NCI-H2227 (cell line): ENCODE data around the gene ESPN.
"Not testable (repeated sequence)": the region's sequence is repeated elsewhere in the genome, so short reads cannot be mapped to it uniquely, and the experiment has no call there.

ENCODE experiments used
- DNase-seq: peaks from one replicate; lab custom pipeline; 2025; ENCODE audit not compliant: unreplicated experiment; lab: John Stamatoyannopoulos, UW

The ESPN gene, protein sequence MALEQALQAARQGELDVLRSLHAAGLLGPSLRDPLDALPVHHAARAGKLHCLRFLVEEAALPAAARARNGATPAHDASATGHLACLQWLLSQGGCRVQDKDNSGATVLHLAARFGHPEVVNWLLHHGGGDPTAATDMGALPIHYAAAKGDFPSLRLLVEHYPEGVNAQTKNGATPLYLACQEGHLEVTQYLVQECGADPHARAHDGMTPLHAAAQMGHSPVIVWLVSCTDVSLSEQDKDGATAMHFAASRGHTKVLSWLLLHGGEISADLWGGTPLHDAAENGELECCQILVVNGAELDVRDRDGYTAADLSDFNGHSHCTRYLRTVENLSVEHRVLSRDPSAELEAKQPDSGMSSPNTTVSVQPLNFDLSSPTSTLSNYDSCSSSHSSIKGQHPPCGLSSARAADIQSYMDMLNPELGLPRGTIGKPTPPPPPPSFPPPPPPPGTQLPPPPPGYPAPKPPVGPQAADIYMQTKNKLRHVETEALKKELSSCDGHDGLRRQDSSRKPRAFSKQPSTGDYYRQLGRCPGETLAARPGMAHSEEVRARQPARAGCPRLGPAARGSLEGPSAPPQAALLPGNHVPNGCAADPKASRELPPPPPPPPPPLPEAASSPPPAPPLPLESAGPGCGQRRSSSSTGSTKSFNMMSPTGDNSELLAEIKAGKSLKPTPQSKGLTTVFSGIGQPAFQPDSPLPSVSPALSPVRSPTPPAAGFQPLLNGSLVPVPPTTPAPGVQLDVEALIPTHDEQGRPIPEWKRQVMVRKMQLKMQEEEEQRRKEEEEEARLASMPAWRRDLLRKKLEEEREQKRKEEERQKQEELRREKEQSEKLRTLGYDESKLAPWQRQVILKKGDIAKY

DNA sequence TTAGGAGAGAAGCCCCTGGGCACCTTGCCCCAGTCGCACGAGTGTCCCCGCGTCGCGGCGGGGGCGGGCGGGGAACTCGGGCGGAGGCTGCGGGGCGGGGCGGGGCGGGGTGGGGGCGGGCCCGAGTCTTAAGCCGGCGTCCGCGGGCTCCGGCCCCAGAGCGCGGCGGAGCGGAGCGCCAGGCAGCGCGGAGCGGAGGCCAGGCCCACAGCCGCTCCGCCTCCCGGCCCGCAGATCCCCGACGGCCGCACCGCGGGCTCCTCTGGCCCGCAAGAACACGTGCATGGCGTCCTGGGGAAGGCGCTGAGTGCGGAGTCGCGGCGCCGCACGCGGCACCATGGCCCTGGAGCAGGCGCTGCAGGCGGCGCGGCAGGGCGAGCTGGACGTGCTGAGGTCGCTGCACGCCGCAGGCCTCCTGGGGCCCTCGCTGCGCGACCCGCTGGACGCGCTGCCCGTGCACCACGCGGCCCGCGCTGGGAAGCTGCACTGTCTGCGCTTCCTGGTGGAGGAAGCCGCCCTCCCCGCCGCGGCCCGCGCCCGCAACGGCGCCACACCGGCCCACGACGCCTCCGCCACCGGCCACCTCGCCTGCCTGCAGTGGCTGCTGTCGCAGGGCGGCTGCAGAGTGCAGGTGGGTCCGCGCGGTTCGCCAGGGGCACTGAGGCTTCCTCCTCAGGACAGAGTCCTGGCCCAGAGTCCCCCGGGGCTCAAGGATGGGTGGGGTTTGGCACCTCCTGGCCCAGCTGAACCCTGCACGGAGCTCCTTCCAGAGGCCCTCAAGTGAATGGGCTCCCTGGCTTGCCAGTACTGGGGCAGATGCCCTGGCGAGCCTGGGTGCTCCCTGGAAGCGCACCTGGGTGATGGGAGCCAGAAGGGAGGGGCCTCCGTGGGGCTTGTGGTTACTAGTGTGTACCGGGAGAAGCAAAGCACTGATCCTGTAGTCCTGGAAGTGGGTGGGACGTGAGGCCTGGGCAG, at the start of gene ESPN:
Gene ESPN (plus strand): TSS at position 158 of the 975 bp plus-strand sequence. CDS start 180 bp downstream, at position 338.
- DNase-seq: peak; percentile 61

DNA sequence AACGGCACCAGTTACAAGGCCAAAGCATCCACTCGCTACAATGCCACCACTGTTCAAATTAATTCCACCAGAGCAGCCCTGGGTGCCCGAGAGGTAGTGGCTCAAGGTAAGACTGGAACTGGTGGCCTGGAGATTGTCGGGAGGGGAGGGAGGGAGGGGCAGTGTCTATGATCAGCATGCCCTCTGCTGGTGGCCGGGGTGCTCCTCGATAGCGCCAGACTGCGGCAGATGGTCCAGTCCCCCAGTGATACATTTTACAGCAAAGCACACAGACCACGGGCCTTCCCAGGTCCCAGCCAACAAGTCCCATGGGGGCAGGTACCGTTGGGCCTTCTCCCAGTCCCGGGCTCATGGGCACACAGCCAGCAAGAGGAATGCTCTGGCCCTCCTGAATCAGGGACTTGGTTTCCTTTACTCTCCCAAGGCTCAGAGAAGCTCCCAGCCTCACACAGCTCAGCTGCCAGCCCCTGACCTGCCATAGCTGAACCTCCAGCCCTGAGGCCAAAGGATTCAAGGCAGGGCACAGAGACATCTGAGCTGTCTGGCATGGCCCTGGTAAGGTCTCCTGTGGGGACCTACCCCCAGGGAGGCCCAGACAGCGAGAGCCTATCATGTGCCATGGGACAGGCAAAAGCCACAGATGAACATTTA, 46.4 kb upstream of the ESPN start:
- no peak for DNase-seq

DNA sequence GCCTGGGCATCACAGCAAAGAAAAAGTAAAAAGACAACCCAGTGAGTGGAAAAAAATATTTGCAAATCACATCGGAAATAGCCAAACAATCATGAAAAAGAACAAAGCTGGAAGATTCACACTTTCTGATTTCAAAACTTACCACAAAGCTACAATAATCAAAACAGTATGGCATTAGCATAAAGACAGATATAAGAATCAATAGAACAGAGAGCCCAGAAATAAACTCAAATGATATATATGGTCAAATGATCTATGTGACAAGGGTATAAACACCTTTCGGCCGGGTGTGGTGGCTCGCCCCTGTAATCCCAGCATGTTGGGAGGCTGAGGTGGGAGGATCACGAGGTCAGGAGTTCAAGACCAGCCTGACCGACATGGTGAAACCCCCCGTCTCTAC, 44.5 kb upstream of the ESPN start:
- no peak for DNase-seq

DNA sequence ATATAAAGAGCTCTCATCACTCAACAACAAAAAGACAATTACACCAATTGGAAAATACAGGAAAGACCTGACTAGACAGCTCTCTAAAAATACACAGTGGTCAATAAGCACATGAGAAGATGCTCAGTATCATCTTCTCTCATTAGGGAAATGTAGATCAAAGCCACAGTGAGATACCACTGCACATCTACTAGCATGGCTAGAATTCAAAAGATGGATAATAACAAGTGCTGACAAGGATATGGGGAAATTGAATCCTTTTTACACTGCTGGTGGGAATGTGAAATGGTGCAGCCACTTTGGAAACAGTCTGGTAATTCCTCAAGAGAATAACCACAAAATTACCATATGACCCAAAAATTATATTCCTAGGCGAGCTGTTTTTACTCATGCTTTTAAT, 40.4 kb upstream of the ESPN start:
- DNase-seq: no peak

DNA sequence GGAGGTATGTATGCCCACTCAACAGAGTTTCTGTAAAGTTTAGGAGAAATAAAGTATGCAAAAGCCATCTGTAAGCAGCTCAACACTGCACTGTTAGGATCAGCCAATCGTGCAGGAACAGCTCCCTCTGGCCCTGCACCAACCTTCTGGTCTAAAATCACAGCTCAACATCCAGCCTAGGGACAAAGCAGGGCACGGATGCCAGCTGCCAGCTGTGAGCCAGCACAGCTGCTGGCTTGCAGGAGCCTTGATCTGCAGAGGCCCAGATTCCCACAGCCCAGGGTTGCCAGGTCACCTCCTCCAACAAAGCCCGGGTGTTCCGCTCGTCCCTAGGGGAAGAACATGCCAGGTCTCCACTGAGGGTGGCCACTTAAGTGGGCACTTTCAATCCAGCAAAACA, 39.6 kb upstream of the ESPN start:
- no peak for DNase-seq

DNA sequence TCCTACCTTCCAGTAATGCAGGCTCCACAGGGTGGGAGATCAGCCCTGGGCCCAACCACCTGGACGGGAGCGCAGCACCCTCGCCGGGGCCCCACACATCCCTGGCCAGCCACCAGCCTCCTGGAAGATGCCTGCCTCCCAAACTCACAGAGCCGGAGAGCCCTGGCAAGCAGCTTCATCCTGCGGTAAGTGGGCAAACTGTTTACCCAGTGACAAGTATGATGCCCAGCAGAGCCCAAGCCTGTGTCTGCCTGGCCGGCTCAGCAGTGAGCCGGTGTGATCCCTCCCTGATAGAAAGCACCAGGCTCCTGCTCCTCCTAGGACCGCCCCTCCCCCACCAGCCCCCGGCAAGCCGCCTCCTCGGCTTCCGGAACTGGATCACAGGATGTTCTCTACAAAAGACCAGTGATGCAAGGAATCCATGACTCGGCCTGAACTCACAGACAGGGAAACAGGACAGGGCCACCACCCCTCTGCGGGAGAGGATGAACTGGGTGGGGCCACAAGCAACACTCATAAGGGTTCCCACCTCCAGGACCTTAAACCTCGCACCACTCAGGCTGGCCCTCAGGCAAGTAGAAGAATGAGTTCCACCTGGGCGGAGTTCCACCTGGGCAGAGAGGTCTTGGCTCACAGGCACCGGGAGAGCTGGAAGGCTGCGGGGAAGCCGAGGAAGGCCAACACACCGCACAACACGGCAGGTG, 38.9 kb upstream of the ESPN start:
- peak; percentile 71 for DNase-seq

DNA sequence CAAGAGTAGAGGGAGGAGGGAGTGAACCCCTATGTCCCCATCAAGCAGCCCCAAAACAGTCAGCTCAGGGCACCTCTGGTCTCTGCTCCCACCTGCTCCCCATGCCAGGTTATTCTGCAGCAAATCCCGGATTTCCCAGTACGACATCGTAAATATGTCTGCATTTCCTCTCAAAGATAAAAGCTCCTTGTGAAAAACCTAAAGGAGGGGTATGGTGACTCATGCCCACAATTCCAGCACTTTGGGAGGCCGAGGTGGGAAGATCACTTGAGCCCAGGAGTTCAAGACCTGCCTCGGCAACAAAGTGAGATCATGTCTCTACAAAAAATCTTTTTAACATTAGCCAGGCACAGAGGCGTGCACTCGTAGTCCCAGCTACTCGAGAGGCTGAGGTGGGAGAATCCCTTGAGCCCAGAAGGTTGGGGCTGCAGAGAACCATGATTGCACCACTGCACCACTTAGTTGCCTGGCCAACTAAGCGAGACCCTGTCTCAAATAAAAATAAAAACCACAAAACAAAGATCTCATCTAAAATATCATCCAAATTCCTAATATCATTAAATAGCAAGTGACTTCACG, 38.1 kb upstream of the ESPN start:
- DNase-seq: no peak

DNA sequence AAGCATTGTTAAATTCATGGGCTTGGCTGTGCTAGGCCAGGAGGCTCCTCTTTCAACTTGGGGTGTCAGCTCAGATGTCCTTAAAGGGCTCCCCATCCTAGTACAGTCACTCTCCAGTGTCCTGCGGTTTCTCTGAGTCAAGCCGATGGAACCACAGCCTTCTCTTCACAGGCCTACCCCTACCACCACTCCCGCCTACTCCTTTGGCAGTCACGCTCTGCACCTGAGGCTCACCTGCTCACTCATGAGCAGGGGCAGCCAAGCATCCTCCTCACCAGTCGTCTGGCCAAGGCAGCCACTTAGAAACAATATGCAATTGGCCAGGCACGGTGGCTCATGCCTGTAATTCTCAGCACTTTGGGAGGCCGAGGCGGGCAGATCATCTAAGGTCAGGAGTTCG, 34.6 kb upstream of the ESPN start:
- DNase-seq: no peak

DNA sequence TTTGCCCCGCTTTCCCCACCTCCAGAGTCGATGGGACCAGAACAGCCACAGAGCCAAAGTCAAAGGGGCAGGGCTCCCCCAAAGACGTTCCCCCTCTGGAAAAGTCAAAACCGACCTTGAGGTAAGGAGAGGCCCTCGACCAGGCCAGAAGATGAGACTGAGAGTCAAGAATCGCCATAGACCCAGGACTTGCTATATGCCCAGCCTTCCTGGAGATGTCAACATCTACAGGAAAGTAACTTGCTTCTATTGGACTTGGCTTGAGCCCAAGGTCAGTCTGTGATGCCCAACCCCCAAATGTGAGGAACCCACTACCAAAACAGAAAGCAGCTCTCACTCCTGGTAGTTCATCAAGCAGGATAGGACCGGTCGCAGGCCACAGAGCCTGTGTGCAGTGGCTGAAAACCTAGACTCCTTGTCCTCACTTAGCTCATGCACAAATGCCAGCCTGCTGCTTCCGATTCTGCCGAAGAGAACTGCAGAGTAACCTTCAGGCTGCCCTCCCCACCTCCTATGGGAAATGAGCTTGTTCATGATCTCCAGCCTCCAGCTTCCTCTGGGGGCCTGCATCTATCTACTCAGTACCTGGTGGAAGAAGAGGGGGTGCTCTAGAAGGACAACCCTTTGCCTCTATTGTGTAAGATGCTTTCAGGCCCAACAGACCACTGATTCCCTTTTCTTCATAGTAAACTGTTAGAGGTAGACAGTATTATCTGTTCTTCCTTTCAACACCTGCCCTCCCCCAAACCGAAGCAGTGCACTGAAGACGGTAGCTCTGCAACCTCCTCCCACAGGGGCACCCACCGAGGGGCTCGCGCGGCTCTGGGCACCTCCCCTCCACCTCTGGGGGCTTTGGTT, 32.4 kb upstream of the ESPN start:
- DNase-seq: peak; percentile 29

DNA sequence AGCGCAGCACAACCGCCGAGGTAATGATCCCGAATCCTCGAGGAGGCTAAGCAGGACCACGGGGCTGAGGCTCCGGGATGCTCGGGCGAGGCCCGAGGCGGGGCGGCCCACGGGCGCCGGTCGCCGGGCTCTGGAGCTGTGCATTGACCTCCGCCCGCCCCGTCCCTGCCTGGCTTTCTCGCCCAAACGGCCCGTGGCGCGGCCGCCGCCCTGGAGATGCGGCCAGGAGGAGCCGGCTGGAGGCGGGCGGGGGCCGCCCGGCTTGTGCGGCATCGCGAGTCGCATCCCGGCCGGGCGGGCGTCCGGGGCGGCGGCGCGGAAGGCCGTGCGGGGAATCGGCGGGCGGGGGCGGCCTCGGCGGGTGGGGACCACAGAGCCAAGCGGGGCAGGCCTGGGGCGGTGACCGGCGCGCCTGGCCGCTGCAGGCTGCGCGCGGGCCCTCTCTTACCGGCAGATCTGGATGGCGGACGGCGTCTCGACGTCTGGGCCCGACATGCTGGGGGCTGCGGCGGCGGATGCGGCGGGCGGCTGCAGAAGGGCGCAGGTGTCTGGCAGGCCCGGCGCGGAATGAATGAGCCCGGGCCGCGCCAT, 31.7 kb upstream of the ESPN start:
- DNase-seq: peak; percentile 63

DNA sequence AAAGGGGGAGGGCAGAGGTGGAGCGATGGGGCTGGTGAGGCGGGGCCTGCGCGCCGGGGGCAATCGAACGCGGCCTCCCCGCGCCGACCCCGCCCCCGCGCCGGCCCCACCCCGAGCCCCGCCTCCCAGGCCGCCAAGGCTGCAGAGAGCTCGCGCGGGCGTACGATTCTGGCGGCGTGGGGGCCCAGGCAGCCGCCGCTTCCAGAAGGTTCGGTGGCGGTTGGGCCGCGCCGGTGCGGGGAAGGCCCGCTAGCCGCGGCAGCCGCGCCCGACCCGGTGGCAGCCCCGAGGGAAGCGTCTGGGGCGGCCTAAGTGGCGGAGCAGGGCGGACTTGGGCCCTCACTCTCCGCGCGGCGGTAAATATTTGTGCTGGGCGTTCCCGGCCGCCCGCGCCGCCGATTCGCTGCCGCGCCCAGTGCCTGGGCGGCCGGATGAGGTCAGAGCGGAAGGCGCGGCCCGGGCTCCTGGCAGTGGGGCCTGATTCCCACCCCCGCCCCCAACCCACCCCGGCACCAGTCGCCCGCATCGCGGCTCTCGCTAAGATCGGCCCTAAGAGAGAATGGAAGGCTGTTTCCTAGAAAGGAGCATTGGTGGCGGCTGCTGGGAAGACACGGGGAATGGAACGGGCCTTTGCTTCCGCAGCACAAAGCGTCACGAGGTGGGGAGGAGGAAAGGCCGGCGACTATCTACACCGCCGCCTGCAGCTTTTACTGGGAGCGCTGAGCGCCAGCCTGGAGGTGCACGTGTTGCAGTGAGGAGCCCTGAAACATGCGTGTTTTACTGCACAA, 31.0 kb upstream of the ESPN start, which contains the start of gene ACOT7:
Gene ACOT7 (minus strand): TSS at position 368 of the 788 bp plus-strand sequence. CDS start 368 bp downstream, outside the sequence.
- peak; percentile 93 for DNase-seq

DNA sequence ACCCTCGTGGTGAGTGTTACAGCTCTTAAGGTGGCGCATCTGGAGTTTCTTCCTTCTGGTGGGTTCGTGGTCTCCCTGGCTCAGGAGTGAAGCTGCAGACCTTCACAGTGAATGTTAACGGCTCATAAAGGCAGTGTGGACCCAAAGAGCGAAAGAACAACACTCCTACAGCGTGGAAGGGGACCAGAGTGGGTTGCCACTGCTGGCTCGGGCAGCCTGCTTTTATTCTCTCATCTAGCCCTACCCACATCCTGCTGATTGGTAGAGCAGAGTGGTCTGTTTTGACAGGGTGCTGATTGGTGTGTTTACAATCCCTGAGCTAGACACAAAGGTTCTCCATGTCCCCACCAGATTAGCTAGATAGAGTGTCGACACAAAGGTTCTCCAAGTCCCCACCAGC, 29.4 kb upstream of the ESPN start:
- not testable (repeated sequence) for DNase-seq

DNA sequence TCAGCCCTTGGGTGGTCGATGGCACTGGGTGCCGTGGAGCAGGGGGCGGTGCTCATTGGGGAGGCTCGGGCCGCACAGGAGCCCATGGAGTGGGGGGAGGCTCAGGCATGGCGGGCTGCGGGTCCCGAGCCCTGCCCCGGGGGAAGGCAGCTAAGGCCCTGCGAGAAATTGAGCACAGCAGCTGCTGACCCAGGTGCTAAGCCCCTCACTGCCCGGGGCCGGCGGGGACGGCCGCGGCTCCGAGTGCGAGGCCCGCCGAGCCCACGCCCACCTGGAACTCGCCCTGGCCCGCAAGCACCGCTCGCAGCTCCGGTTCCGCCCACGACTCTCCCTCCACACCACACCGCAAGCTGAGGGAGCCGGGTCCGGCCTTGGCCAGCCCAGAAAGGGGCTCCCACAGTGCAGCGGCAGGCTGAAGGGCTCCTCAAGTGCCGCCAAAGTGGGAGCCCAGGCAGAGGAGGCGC, 28.8 kb upstream of the ESPN start:
- DNase-seq: not testable (repeated sequence)

DNA sequence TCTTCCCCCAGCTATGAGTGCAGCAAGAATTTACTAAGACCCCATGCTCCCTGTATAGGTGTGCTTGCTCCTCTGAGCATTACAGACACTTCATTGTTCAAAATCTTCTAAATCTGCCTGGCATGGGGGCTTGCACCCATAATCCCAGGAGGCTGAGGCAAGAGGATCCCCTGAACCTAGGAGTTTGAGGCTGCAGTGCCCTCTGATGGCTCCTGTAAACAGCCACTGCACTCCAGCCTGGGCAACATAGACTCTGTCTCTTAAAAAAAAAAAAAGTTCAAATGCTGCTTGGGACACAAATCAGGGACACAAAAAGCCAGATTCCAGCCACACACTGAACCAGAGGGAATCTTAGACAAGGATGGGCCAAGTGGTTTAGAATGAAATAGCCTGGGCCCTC, 27.6 kb upstream of the ESPN start:
- DNase-seq: no peak

DNA sequence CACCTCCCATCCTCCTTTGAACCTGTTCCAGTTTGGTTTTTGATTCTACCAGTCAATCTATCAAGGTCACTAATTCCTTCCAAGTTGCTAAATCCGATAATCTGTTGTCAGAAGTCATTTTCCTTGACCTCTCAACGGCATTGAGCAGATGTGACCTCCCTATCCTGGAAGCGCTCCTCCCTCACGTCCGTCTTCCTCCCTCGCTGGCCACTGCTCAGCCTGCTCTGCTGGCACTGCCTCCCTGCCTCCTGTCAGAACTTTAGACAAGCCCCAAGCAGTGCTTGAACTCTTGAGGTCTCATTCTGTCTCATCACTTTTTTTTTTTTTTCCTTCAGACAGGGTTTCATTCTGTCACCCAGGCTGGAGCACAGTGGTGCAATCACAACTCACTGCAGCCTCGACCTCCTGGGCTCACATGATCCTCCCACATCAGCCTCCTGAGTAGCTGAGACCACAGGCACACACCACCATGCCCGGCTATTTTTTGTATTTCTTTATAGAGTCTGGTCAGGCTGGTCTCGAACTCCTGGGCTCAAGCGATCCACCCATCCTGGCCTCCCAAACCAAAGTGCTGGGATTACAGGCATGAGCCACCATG, 26.6 kb upstream of the ESPN start:
- no peak for DNase-seq

DNA sequence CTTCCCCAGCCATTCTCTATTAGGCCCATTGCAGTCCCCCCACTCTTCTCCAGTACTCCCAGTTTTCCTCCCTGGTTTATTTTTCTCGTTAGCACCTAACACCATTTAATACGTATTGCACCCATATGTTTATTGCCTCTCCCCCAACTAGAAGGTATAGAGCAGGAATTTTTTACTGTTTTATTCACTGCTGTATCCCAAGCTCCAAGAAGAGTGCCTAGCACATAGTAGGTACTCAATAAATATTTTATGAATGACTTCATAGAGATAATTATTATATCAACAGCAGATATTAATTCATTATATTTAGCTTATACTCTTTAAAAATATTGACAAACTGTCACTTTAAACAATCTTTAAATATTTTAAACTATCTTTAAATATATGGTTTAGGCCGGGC, 25.3 kb upstream of the ESPN start:
- DNase-seq: no peak

DNA sequence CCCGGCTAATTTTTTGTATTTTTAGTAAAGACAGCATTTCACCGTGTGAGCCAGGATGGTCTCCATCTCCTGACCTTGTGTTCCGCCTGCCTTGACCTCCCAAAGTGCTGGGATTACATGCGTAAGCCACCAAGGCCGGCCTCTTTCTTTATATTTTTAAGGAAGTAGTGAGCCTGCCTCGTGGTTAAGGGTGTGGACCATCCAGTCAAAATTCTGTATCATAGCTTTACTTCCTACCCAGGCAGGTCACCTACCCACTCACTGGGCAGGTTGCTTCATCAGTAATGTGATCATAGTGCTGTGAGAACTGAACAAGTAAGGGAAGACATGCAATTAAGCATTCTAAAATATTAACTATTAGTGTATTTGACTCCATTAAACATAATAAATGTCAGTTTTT, 22.9 kb upstream of the ESPN start:
- DNase-seq: no peak
